ENCODE measurements around the gene FAIM. TPM values are rescaled to one million over a fixed set of nuclear protein-coding genes. Genes with fewer than 3 reads are reported as not detected.

The FAIM gene
- total and polyA plus RNA-seq, 7 donors = 2.1 to 3.5 (median 2.4) TPM

- Histone ChIP-seq H3K4me3 (no peak overlapping the region), H3K36me3 (ENCODE audit: insufficient read depth in 1 of 2, low read depth in 1 of 2) (peaks cover 3 to 30% of the 10 kb centered on the region in 2 donors), H3K9me3 (peaks cover 26% of the 10 kb centered on the region), H3K27ac (no peak overlapping the region), H3K27me3 (ENCODE audit: insufficient read depth in 3 of 3, low read length in 2 of 3) (no peaks in the 10 kb centered on the region), H3K4me1 (no peaks in the 10 kb centered on the region)
- TF ChIP-seq CTCF (IDR thresholded peaks at IDR 0.05) = no peak
- intact Hi-C loops (cut with DNase I) = no loop called here
- no peak for ATAC-seq
- DNase-seq = no peak
Measured at GRCh38 chr3:138646513-138646912, 37.9 kb downstream of the FAIM start.

DNA sequence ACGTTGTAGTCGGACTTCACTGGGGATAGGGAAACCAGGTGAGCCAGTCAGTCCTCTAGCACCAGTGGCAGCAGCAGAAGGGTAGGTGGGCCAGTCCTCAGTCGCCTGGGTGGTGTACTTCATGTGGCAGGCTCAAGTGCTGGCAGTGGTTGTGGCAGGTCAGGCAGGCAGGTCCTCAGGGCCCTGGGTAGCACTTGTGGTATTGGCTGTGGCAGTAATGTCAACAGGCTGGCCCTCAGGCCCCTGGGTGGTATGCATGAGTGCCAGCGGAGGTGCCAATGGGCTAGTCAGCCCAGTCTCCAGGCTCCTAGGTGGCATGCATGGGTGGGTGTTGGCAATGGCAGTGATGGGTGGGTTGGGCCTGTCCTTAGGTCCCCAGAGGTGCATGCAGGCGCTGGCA is 40.6 kb downstream of the FAIM start:
- peaks cover 3 to 52% of the 10 kb centered on the region in 2 donors for H3K36me3 ChIP-seq (ENCODE audit: insufficient read depth in 1 of 2, low read depth in 1 of 2)
- no peak overlapping the region for H3K4me3 ChIP-seq
- no peaks in the 10 kb centered on the region for H3K27me3 ChIP-seq (ENCODE audit: insufficient read depth in 3 of 3, low read length in 2 of 3)
- no peak for TF ChIP-seq CTCF (IDR thresholded peaks at IDR 0.05)
- H3K4me1 ChIP-seq = no peaks in the 10 kb centered on the region
- peaks cover 21% of the 10 kb centered on the region for H3K9me3 ChIP-seq
- no peak for ATAC-seq
- 96 to 99% (median 96%) methylated on average over 5 of the region's 5 CpGs for WGBS, 3 donors
- no peak overlapping the region for H3K27ac ChIP-seq
- intact Hi-C loops (cut with DNase I) = no loop called here
- no peak for DNase-seq

GRCh38 chr3:138653567-138653966 is 45.0 kb downstream of the FAIM start:
- no peak overlapping the region for H3K4me3 ChIP-seq
- intact Hi-C loops (cut with DNase I) = no loop called here
- H3K27ac ChIP-seq = no peak overlapping the region
- no peaks in the 10 kb centered on the region for H3K27me3 ChIP-seq (ENCODE audit: insufficient read depth in 3 of 3, low read length in 2 of 3)
- ATAC-seq (no peak), DNase-seq (no peak)
- H3K4me1 ChIP-seq = no peaks in the 10 kb centered on the region
- H3K36me3 ChIP-seq (ENCODE audit: insufficient read depth in 1 of 2, low read depth in 1 of 2) = peaks cover 3 to 90% of the 10 kb centered on the region in 2 donors
- H3K9me3 ChIP-seq = no peaks in the 10 kb centered on the region
- TF ChIP-seq CTCF (IDR thresholded peaks at IDR 0.05) = no peak

GRCh38 chr3:138657508-138657907 is 48.9 kb downstream of the FAIM start:
- no peaks in the 10 kb centered on the region for H3K9me3 ChIP-seq
- TF ChIP-seq CTCF (IDR thresholded peaks at IDR 0.05) = no peak
- H3K27ac ChIP-seq = no peak overlapping the region
- H3K4me1 ChIP-seq = no peaks in the 10 kb centered on the region
- WGBS, 3 donors = 71 to 87% (median 84%) methylated on average over 2 of the region's 2 CpGs
- DNase-seq (no peak), ATAC-seq (no peak)
- no peak overlapping the region for H3K4me3 ChIP-seq
- H3K36me3 ChIP-seq (ENCODE audit: insufficient read depth in 1 of 2, low read depth in 1 of 2) = peaks cover 3 to 50% of the 10 kb centered on the region in 2 donors
- intact Hi-C loops (cut with DNase I) = no loop called here
- no peaks in the 10 kb centered on the region for H3K27me3 ChIP-seq (ENCODE audit: insufficient read depth in 3 of 3, low read length in 2 of 3)

DNA sequence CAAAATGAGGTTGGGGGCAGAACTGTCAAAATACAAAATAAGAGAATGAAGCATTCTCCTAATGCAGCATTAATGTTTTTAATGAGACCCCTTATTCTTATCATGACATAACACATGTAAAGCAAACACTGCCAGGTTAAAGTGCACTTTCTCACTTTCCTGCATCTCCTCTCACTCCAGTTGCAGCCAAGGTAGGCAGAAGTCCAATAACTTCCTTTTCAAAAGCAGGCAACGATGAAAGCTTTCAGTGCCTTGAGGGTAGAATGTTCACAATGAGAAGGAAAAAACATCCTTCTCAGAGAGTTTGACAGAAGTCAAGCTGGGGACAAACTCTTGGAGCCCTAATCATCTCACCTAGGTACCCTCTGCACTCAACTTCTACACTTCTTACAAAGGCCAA is 59.5 kb downstream of the FAIM start:
- Histone ChIP-seq H3K4me1 (no peaks in the 10 kb centered on the region), H3K4me3 (no peak overlapping the region), H3K27me3 (ENCODE audit: insufficient read depth in 3 of 3, low read length in 2 of 3) (no peaks in the 10 kb centered on the region), H3K9me3 (no peaks in the 10 kb centered on the region), H3K27ac (no peak overlapping the region), H3K36me3 (ENCODE audit: insufficient read depth in 1 of 2, low read depth in 1 of 2) (peaks cover 4 to 27% of the 10 kb centered on the region in 2 donors)
- ATAC-seq = no peak
- WGBS, 3 donors = 73 to 82% (median 74%) methylated on average over 1 of the region's 1 CpG
- TF ChIP-seq CTCF (IDR thresholded peaks at IDR 0.05) = no peak
- DNase-seq = no peak
- intact Hi-C loops (cut with DNase I) = no loop called here
